A673 (cell line): Measurements from ENCODE around the gene IFT27. TPM values are rescaled to one million over a fixed set of nuclear protein-coding genes. Genes with fewer than 3 reads are reported as not detected.

Experiments
- BruUV-seq: library from RNA; stranded (reverse); fragments of 400-500 nt; replicated peaks from 2 replicates; lab custom pipeline; 2021; lab: Mats Ljungman, UMichigan
- CTCF ChIA-PET: fragments of 300-600 bp; sonication (Branson Sonifier 250); formaldehyde crosslinking; loops from one replicate; lab custom pipeline; 2022; ENCODE audit warnings: antibody characterized with exemption; lab: Charles Lee
- POLR2A ChIA-PET: fragments of 300-600 bp; sonication (Branson Sonifier 250); formaldehyde crosslinking; loops from one replicate; lab custom pipeline; 2022; ENCODE audit warnings: antibody characterized with exemption; ENCODE audit not compliant: low non-redundant PET; lab: Charles Lee
- DNase-seq: peaks from one replicate; pipeline ENCODE4 v3.0.0-alpha.2; 2015; ENCODE audit warnings: low spot score
- H3K27ac ChIP-seq: fragments of 200-600 bp; sonication (generic); 2 replicates; pipeline ENCODE4 v1.5.1; 2016; ENCODE audit warnings: mixed run types, low read depth, mild to moderate bottlenecking, mixed read lengths, antibody characterized with exemption, low read length; ENCODE audit not compliant: poor library complexity, severe bottlenecking
- H3K27me3 ChIP-seq: fragments of 200-600 bp; sonication (generic); replicated peaks from 2 replicates; pipeline ENCODE4 v1.6.1; 2017; ENCODE audit warnings: mixed run types, low read depth, mild to moderate bottlenecking, mixed read lengths, antibody characterized with exemption, low read length; ENCODE audit not compliant: insufficient read depth, poor library complexity
- H3K36me3 ChIP-seq: fragments of 200-600 bp; sonication (generic); 2 replicates; pipeline ENCODE4 v1.6.1; 2016; ENCODE audit warnings: mixed run types, mild to moderate bottlenecking, mixed read lengths, antibody characterized with exemption, low read length; ENCODE audit not compliant: insufficient read depth, poor library complexity, severe bottlenecking
- H3K4me1 ChIP-seq: fragments of 200-600 bp; sonication (generic); 2 replicates; pipeline ENCODE4 v1.6.1; 2017; ENCODE audit warnings: mixed run types, mild to moderate bottlenecking, mixed read lengths, antibody characterized with exemption, low read length; ENCODE audit not compliant: insufficient read depth, poor library complexity, severe bottlenecking
- H3K4me3 ChIP-seq: fragments of 200-600 bp; sonication (generic); 2 replicates; pipeline ENCODE4 v1.5.1; 2016; ENCODE audit warnings: low read depth, mixed run types, mild to moderate bottlenecking, mixed read lengths, low read length; ENCODE audit not compliant: poor library complexity, severe bottlenecking
- H3K9me3 ChIP-seq: fragments of 200-600 bp; sonication (generic); 2 replicates; pipeline ENCODE4 v1.6.1; 2016; ENCODE audit warnings: mixed run types, low read depth, mild to moderate bottlenecking, mixed read lengths, antibody characterized with exemption, low read length; ENCODE audit not compliant: poor library complexity, severe bottlenecking
- EZH2 ChIP-seq: fragments of 200-600 bp; sonication (generic); IDR thresholded peaks from 2 replicates; pipeline ENCODE4 v1.6.1; 2017; ENCODE audit warnings: borderline replicate concordance, low read depth, mild to moderate bottlenecking, mixed read lengths, antibody characterized with exemption, low read length; ENCODE audit not compliant: poor library complexity, severe bottlenecking
- intact Hi-C: fragments of 100-400 bp; cut with micrococcal nuclease; formaldehyde crosslinking; loops from one replicate; pipeline ENCODE4 v1.10.0; 2022; ENCODE audit not compliant: unreplicated experiment
- total RNA-seq: library from RNA; stranded (reverse); gene quantifications from 2 replicates; pipeline ENCODE4 v1.2.3, GENCODE V29; 2021
- TF ChIP-seq, protein P1 (sequence below): fragments of 300-800, 200-600 bp; sonication (generic); conservative IDR thresholded peaks from 2 replicates; pipeline ENCODE4 v1.5.1; 2017; ENCODE audit warnings: low read depth, mild to moderate bottlenecking, antibody characterized with exemption, low read length, moderate library complexity, mixed read lengths

IFT27 gene
- total RNA-seq, 1 experiment from 2014 or later: 24.9 TPM

- H3K27me3 ChIP-seq: peaks cover 71% of the 10 kb centered on the region
Measured at GRCh38 chr22:36817525-36817848, 41.6 kb upstream of the IFT27 start.

GRCh38 chr22:36816636-36817524, 41.0 kb upstream of the IFT27 start, which contains the start of gene PVALB:
TSS of gene PVALB (minus strand) at chr22:36817035. CDS start at chr22:36817005, 30 bp downstream.
- no TSS peak for BruUV-seq
- POLR2A ChIA-PET: no interaction called here
- Histone ChIP-seq H3K9me3 (no peaks in the 10 kb centered on the region), H3K27ac (no peak within 1 kb of the TSS), H3K36me3 (no peaks in the 10 kb centered on the region), H3K27me3 (peaks cover 77% of the 10 kb centered on the region), H3K4me1 (no peaks in the 10 kb centered on the region), H3K4me3 (peak within 1 kb of the TSS; percentile 17)
- intact Hi-C loops: no loop called here
- TF ChIP-seq EZH2: peak; percentile 92
- TF ChIP-seq, protein P1, sequence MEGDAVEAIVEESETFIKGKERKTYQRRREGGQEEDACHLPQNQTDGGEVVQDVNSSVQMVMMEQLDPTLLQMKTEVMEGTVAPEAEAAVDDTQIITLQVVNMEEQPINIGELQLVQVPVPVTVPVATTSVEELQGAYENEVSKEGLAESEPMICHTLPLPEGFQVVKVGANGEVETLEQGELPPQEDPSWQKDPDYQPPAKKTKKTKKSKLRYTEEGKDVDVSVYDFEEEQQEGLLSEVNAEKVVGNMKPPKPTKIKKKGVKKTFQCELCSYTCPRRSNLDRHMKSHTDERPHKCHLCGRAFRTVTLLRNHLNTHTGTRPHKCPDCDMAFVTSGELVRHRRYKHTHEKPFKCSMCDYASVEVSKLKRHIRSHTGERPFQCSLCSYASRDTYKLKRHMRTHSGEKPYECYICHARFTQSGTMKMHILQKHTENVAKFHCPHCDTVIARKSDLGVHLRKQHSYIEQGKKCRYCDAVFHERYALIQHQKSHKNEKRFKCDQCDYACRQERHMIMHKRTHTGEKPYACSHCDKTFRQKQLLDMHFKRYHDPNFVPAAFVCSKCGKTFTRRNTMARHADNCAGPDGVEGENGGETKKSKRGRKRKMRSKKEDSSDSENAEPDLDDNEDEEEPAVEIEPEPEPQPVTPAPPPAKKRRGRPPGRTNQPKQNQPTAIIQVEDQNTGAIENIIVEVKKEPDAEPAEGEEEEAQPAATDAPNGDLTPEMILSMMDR: no peak
- CTCF ChIA-PET: no interaction called here
- DNase-seq: peak; percentile 37

More at GRCh38 chr22:36817525-36817848, 41.6 kb upstream of the IFT27 start:
- H3K36me3 ChIP-seq: no peaks in the 10 kb centered on the region
- BruUV-seq: no TSS peak
- DNase-seq: no peak
- intact Hi-C loops: no loop called here
- ChIA-PET POLR2A (no interaction called here), CTCF (no interaction called here)
- no peak overlapping the region for H3K27ac ChIP-seq
- no peak overlapping the region for H3K4me3 ChIP-seq
- H3K9me3 ChIP-seq: no peaks in the 10 kb centered on the region
- H3K4me1 ChIP-seq: no peaks in the 10 kb centered on the region
- TF ChIP-seq, protein P1: no peak
- TF ChIP-seq EZH2: no peak

DNA sequence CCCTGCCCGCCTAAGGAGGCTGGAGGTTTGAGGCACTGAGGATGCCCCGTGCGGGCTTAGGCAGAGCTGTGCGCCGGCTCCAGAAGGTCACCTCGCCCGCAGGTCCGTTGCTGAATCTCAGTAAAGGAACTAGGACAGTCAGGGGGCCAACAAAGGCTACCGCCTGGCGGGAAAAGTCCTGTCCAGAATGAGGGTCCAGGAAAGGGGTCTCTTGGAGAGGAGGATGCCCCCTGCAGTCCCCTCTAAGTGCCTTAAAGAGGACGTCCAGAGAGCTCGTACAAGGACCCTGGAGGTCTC, 40.4 kb upstream of the IFT27 start:
- CTCF ChIA-PET: no interaction called here
- intact Hi-C loops: no loop called here
- DNase-seq: no peak
- no peaks in the 10 kb centered on the region for H3K36me3 ChIP-seq
- H3K9me3 ChIP-seq: no peaks in the 10 kb centered on the region
- H3K4me1 ChIP-seq: no peaks in the 10 kb centered on the region
- POLR2A ChIA-PET: no interaction called here
- peaks cover 80% of the 10 kb centered on the region for H3K27me3 ChIP-seq
- no peak overlapping the region for H3K27ac ChIP-seq
- no peak overlapping the region for H3K4me3 ChIP-seq
- TF ChIP-seq EZH2: no peak
- TF ChIP-seq, protein P1: no peak
- no TSS peak for BruUV-seq
